ENCODE measurements around the gene SMAD4. TPM values are rescaled to one million over a fixed set of nuclear protein-coding genes. Genes with fewer than 3 reads are reported as not detected.

The SMAD4 gene
- total and polyA plus RNA-seq, 2 donors (not counting 1 experiment from before 2014, with no cell fraction given): 34.8 to 136 TPM

- Mint-ChIP-seq H3K27me3 (no peaks in the 10 kb centered on the region), H3K4me1 (no peaks in the 10 kb centered on the region), H3K9me3 (ENCODE audit: insufficient read depth) (no peaks in the 10 kb centered on the region), H3K4me3 (no peak overlapping the region), H3K27ac (no peak overlapping the region)
- DNase-seq (no peak), ATAC-seq (ENCODE audit: low read depth) (no peak)
- peaks cover 0 to 5% (median 0%) of the 10 kb centered on the region in 3 donors for H3K9me3 ChIP-seq (ENCODE audit: control extremely low read depth in 1 of 3, control insufficient read depth in 2 of 3, insufficient read depth in 1 of 3, low read length in 2 of 3)
- H3K9ac ChIP-seq (ENCODE audit: low read length): no peak overlapping the region
- no peaks in the 10 kb centered on the region for H3K4me1 ChIP-seq (ENCODE audit: control insufficient read depth in 2 of 2, insufficient read depth in 2 of 2, low read length in 2 of 2)
- TF ChIP-seq, protein P1, sequence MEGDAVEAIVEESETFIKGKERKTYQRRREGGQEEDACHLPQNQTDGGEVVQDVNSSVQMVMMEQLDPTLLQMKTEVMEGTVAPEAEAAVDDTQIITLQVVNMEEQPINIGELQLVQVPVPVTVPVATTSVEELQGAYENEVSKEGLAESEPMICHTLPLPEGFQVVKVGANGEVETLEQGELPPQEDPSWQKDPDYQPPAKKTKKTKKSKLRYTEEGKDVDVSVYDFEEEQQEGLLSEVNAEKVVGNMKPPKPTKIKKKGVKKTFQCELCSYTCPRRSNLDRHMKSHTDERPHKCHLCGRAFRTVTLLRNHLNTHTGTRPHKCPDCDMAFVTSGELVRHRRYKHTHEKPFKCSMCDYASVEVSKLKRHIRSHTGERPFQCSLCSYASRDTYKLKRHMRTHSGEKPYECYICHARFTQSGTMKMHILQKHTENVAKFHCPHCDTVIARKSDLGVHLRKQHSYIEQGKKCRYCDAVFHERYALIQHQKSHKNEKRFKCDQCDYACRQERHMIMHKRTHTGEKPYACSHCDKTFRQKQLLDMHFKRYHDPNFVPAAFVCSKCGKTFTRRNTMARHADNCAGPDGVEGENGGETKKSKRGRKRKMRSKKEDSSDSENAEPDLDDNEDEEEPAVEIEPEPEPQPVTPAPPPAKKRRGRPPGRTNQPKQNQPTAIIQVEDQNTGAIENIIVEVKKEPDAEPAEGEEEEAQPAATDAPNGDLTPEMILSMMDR (IDR thresholded peaks at IDR 0.05): no peak
- TF ChIP-seq EZH2 (IDR thresholded peaks at IDR 0.05; ENCODE audit: borderline replicate concordance, insufficient read depth, low read depth, low read length, poor library complexity, severe bottlenecking): no peak
- no peaks in the 10 kb centered on the region for H4K20me1 ChIP-seq (ENCODE audit: control insufficient read depth, insufficient read depth, low read length, poor library complexity, severe bottlenecking)
- no peak overlapping the region for H3K4me3 ChIP-seq (ENCODE audit: control extremely low read depth in 1 of 5, extremely low read depth in 1 of 5, insufficient read depth in 1 of 5, low read depth in 2 of 5, low read length in 4 of 5)
- no peak overlapping the region for H3K4me2 ChIP-seq (replicated peaks; ENCODE audit: low read depth, low read length, poor library complexity, severe bottlenecking)
- no peaks in the 10 kb centered on the region for H3K27me3 ChIP-seq (replicated peaks in 1 of 4; ENCODE audit: control extremely low read depth in 1 of 4, control insufficient read depth in 3 of 4, insufficient read depth in 4 of 4, low read length in 3 of 4)
- 100% methylated on average over 1 of the region's 2 CpGs for WGBS (ENCODE audit: insufficient coverage)
- no peak overlapping the region for H2AFZ ChIP-seq (ENCODE audit: insufficient read depth, low read depth, low read length, poor library complexity, severe bottlenecking)
- ChIA-PET CTCF (no interaction called here), POLR2A (interaction anchor here (0.6 kb wide), 1 partner anchor 245 kb away, joined by 3 read pairs; no protein-coding TSS in a partner anchor)
- H3K27ac ChIP-seq (ENCODE audit: low read length in 2 of 2): no peak overlapping the region
- no peaks in the 10 kb centered on the region for H3K36me3 ChIP-seq (replicated peaks in 1 of 2; ENCODE audit: control extremely low read depth in 1 of 2, control insufficient read depth in 1 of 2, extremely low read depth in 1 of 2, insufficient read depth in 2 of 2, low read length in 1 of 2)
- intact Hi-C loops (cut with micrococcal nuclease): no loop called here
- H3K79me2 ChIP-seq (ENCODE audit: control insufficient read depth, insufficient read depth, low read length): no peaks in the 10 kb centered on the region
Measured at GRCh38 chr18:51125976-51126375, 96.0 kb downstream of the SMAD4 start.

DNA sequence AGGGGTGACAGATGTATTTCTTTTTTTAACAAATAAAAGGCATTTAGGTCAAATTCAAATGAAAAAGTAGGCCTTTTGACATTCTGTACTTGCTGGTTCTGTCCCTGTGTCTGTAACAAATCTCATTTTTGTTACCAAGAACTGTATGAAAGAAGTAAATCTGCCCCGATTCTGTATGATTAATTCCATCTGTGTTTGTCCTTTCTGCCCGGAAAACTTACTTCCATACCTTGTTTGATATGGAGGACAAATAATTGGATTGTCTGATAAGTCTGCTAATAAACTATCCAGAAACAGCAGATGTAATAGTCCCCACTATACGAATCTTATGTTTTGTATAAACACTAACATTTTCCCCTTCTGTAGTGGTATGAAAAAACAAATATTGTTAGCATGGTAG is 97.7 kb downstream of the SMAD4 start:
- no peaks in the 10 kb centered on the region for H3K4me1 ChIP-seq (ENCODE audit: control insufficient read depth in 2 of 2, insufficient read depth in 2 of 2, low read length in 2 of 2)
- ATAC-seq (ENCODE audit: low read depth) (no peak), DNase-seq (no peak)
- no CpG with 5 or more reads among the region's 3 CpGs for WGBS (ENCODE audit: insufficient coverage)
- POLR2A ChIA-PET: no interaction called here
- no peaks in the 10 kb centered on the region for H3K36me3 ChIP-seq (replicated peaks in 1 of 2; ENCODE audit: control extremely low read depth in 1 of 2, control insufficient read depth in 1 of 2, extremely low read depth in 1 of 2, insufficient read depth in 2 of 2, low read length in 1 of 2)
- no peak for TF ChIP-seq EZH2 (IDR thresholded peaks at IDR 0.05; ENCODE audit: borderline replicate concordance, insufficient read depth, low read depth, low read length, poor library complexity, severe bottlenecking)
- TF ChIP-seq, protein P1 (IDR thresholded peaks at IDR 0.05): no peak
- H3K9me3 ChIP-seq (ENCODE audit: control extremely low read depth in 1 of 3, control insufficient read depth in 2 of 3, insufficient read depth in 1 of 3, low read length in 2 of 3): no peaks in the 10 kb centered on the region
- intact Hi-C loops (cut with micrococcal nuclease): no loop called here
- Mint-ChIP-seq H3K9me3 (ENCODE audit: insufficient read depth) (no peaks in the 10 kb centered on the region), H3K4me3 (no peak overlapping the region), H3K27me3 (no peaks in the 10 kb centered on the region), H3K4me1 (no peaks in the 10 kb centered on the region), H3K27ac (no peak overlapping the region)
- no peaks in the 10 kb centered on the region for H3K79me2 ChIP-seq (ENCODE audit: control insufficient read depth, insufficient read depth, low read length)
- no peaks in the 10 kb centered on the region for H4K20me1 ChIP-seq (ENCODE audit: control insufficient read depth, insufficient read depth, low read length, poor library complexity, severe bottlenecking)
- H3K9ac ChIP-seq (ENCODE audit: low read length): no peak overlapping the region
- no peak overlapping the region for H3K4me3 ChIP-seq (ENCODE audit: control extremely low read depth in 1 of 5, extremely low read depth in 1 of 5, insufficient read depth in 1 of 5, low read depth in 2 of 5, low read length in 4 of 5)
- H3K27ac ChIP-seq (ENCODE audit: low read length in 2 of 2): no peak overlapping the region
- H3K27me3 ChIP-seq (replicated peaks in 1 of 4; ENCODE audit: control extremely low read depth in 1 of 4, control insufficient read depth in 3 of 4, insufficient read depth in 4 of 4, low read length in 3 of 4): no peaks in the 10 kb centered on the region
- no peak overlapping the region for H3K4me2 ChIP-seq (replicated peaks; ENCODE audit: low read depth, low read length, poor library complexity, severe bottlenecking)
- no peak overlapping the region for H2AFZ ChIP-seq (ENCODE audit: insufficient read depth, low read depth, low read length, poor library complexity, severe bottlenecking)
- CTCF ChIA-PET: no interaction called here
